ENCODE results near the gene SEMA5B.

Gene SEMA5B

GRCh38 chr3:122991236-122991985 lies 36.2 kb downstream of the SEMA5B start:
- Histone ChIP-seq H3K4me1 (ENCODE audit: insufficient read depth, low read length) (peaks cover 38% of the 10 kb centered on the region), H3K27me3 (ENCODE audit: insufficient read depth, low read length) (no peaks in the 10 kb centered on the region; the same call in 1 of the 2 replicates), H3K27ac (ENCODE audit: low read depth, low read length) (no peak overlapping the region), H3K36me3 (ENCODE audit: insufficient read depth, low read length) (no peaks in the 10 kb centered on the region), H3K4me3 (ENCODE audit: low read length) (no peak overlapping the region), H3K9ac (ENCODE audit: low read depth, low read length) (no peak overlapping the region), H3K9me3 (ENCODE audit: insufficient read depth, low read depth, low read length) (no peaks in the 10 kb centered on the region)
- whole genome bisulfite sequencing, result 92% methylated on average over 8 of the region's 8 CpGs

- no peak overlapping the region for H3K27ac ChIP-seq (ENCODE audit: low read depth, low read length)
- H3K9me3 ChIP-seq (ENCODE audit: insufficient read depth, low read depth, low read length), result no peaks in the 10 kb centered on the region
- peaks cover 52% of the 10 kb centered on the region for H3K4me1 ChIP-seq (ENCODE audit: insufficient read depth, low read length)
- H3K9ac ChIP-seq (ENCODE audit: low read depth, low read length), result no peak overlapping the region
- H3K27me3 ChIP-seq (ENCODE audit: insufficient read depth, low read length), result no peaks in the 10 kb centered on the region; the same call in 1 of the 2 replicates
- H3K4me3 ChIP-seq (ENCODE audit: low read length), result no peak overlapping the region
- 89% methylated on average over 4 of the region's 4 CpGs for WGBS
- no peaks in the 10 kb centered on the region for H3K36me3 ChIP-seq (ENCODE audit: insufficient read depth, low read length)
These were observed 37.5 kb downstream of the SEMA5B start for GRCh38 chr3:122989856-122990575.

GRCh38 chr3:122988508-122988907 lies 39.1 kb downstream of the SEMA5B start:
- WGBS, result 69% methylated on average over 5 of the region's 5 CpGs
- no peak overlapping the region for H3K9ac ChIP-seq (ENCODE audit: low read depth, low read length)
- H3K4me3 ChIP-seq (ENCODE audit: low read length), result no peak overlapping the region
- no peaks in the 10 kb centered on the region; the same call in 1 of the 2 replicates for H3K27me3 ChIP-seq (ENCODE audit: insufficient read depth, low read length)
- peaks cover 63% of the 10 kb centered on the region for H3K4me1 ChIP-seq (ENCODE audit: insufficient read depth, low read length)
- H3K36me3 ChIP-seq (ENCODE audit: insufficient read depth, low read length), result no peaks in the 10 kb centered on the region
- no peaks in the 10 kb centered on the region for H3K9me3 ChIP-seq (ENCODE audit: insufficient read depth, low read depth, low read length)
- H3K27ac ChIP-seq (ENCODE audit: low read depth, low read length), result no peak overlapping the region

GRCh38 chr3:122987736-122988319 lies 39.7 kb downstream of the SEMA5B start:
- no peaks in the 10 kb centered on the region; the same call in 1 of the 2 replicates for H3K27me3 ChIP-seq (ENCODE audit: insufficient read depth, low read length)
- 70% methylated on average over 3 of the region's 3 CpGs for WGBS

GRCh38 chr3:122987231-122987630 lies 40.3 kb downstream of the SEMA5B start:
- Histone ChIP-seq H3K9ac (ENCODE audit: low read depth, low read length) (peak overlapping the region; percentile 58), H3K27me3 (ENCODE audit: insufficient read depth, low read length) (no peaks in the 10 kb centered on the region; the same call in 1 of the 2 replicates), H3K36me3 (ENCODE audit: insufficient read depth, low read length) (no peaks in the 10 kb centered on the region), H3K4me3 (ENCODE audit: low read length) (peak overlapping the region; percentile 24; the same call in 1 of the 2 replicates), H3K4me1 (ENCODE audit: insufficient read depth, low read length) (peaks cover 66% of the 10 kb centered on the region), H3K9me3 (ENCODE audit: insufficient read depth, low read depth, low read length) (no peaks in the 10 kb centered on the region), H3K27ac (ENCODE audit: low read depth, low read length) (peak overlapping the region; percentile 87)
- 33% methylated on average over 2 of the region's 2 CpGs for WGBS

More at GRCh38 chr3:122987736-122988319, 39.7 kb downstream of the SEMA5B start:
- H3K9ac ChIP-seq (ENCODE audit: low read depth, low read length), result 0 out of 2 replicates have a peak overlapping the region, but pooled peaks have one; percentile 58
- H3K27ac ChIP-seq (ENCODE audit: low read depth, low read length), result peak overlapping the region; percentile 87; the same call in 1 of the 2 replicates
- no peaks in the 10 kb centered on the region for H3K36me3 ChIP-seq (ENCODE audit: insufficient read depth, low read length)
- no peaks in the 10 kb centered on the region for H3K9me3 ChIP-seq (ENCODE audit: insufficient read depth, low read depth, low read length)
- H3K4me1 ChIP-seq (ENCODE audit: insufficient read depth, low read length), result peaks cover 65% of the 10 kb centered on the region
- H3K4me3 ChIP-seq (ENCODE audit: low read length), result no peak overlapping the region

- peak overlapping the region; percentile 24 for H3K4me3 ChIP-seq (ENCODE audit: low read length)
- H3K4me1 ChIP-seq (ENCODE audit: insufficient read depth, low read length), result peaks cover 64% of the 10 kb centered on the region
- no peaks in the 10 kb centered on the region for H3K36me3 ChIP-seq (ENCODE audit: insufficient read depth, low read length)
- no peaks in the 10 kb centered on the region for H3K9me3 ChIP-seq (ENCODE audit: insufficient read depth, low read depth, low read length)
- no peaks in the 10 kb centered on the region; the same call in 1 of the 2 replicates for H3K27me3 ChIP-seq (ENCODE audit: insufficient read depth, low read length)
- peak overlapping the region; percentile 58 for H3K9ac ChIP-seq (ENCODE audit: low read depth, low read length)
- H3K27ac ChIP-seq (ENCODE audit: low read depth, low read length), result peak overlapping the region; percentile 87
- 13% methylated on average over 6 of the region's 6 CpGs for WGBS
These were observed 40.8 kb downstream of the SEMA5B start for GRCh38 chr3:122986693-122987179.

GRCh38 chr3:122985539-122985938 lies 42.0 kb downstream of the SEMA5B start:
- WGBS, result 23% methylated on average over 2 of the region's 4 CpGs
- 0 out of 2 replicates have a peak, but pooled peaks cover 2% of the 10 kb centered on the region for H3K27me3 ChIP-seq (ENCODE audit: insufficient read depth, low read length)
- no peak overlapping the region for H3K27ac ChIP-seq (ENCODE audit: low read depth, low read length)
- H3K4me3 ChIP-seq (ENCODE audit: low read length), result no peak overlapping the region
- H3K9ac ChIP-seq (ENCODE audit: low read depth, low read length), result no peak overlapping the region
- peaks cover 64% of the 10 kb centered on the region for H3K4me1 ChIP-seq (ENCODE audit: insufficient read depth, low read length)
- no peaks in the 10 kb centered on the region for H3K9me3 ChIP-seq (ENCODE audit: insufficient read depth, low read depth, low read length)
- no peaks in the 10 kb centered on the region for H3K36me3 ChIP-seq (ENCODE audit: insufficient read depth, low read length)

- H3K36me3 ChIP-seq (ENCODE audit: insufficient read depth, low read length), result no peaks in the 10 kb centered on the region
- no peak overlapping the region for H3K4me3 ChIP-seq (ENCODE audit: low read length)
- no peaks in the 10 kb centered on the region for H3K9me3 ChIP-seq (ENCODE audit: insufficient read depth, low read depth, low read length)
- no CpG with 5 or more reads among the region's 3 CpGs for WGBS
- H3K27ac ChIP-seq (ENCODE audit: low read depth, low read length), result no peak overlapping the region
- peaks cover 66% of the 10 kb centered on the region for H3K4me1 ChIP-seq (ENCODE audit: insufficient read depth, low read length)
- 0 out of 2 replicates have a peak, but pooled peaks cover 2% of the 10 kb centered on the region for H3K27me3 ChIP-seq (ENCODE audit: insufficient read depth, low read length)
- no peak overlapping the region for H3K9ac ChIP-seq (ENCODE audit: low read depth, low read length)
These were observed 42.9 kb downstream of the SEMA5B start for GRCh38 chr3:122984650-122985049.

GRCh38 chr3:122984007-122984406 lies 43.6 kb downstream of the SEMA5B start:
- H3K36me3 ChIP-seq (ENCODE audit: insufficient read depth, low read length), result no peaks in the 10 kb centered on the region
- H3K9ac ChIP-seq (ENCODE audit: low read depth, low read length), result no peak overlapping the region
- 0 out of 2 replicates have a peak, but pooled peaks cover 2% of the 10 kb centered on the region for H3K27me3 ChIP-seq (ENCODE audit: insufficient read depth, low read length)
- WGBS, result 43% methylated on average over 11 of the region's 11 CpGs
- H3K27ac ChIP-seq (ENCODE audit: low read depth, low read length), result no peak overlapping the region
- no peaks in the 10 kb centered on the region for H3K9me3 ChIP-seq (ENCODE audit: insufficient read depth, low read depth, low read length)
- H3K4me3 ChIP-seq (ENCODE audit: low read length), result no peak overlapping the region
- H3K4me1 ChIP-seq (ENCODE audit: insufficient read depth, low read length), result peaks cover 71% of the 10 kb centered on the region

- H3K9me3 ChIP-seq (ENCODE audit: insufficient read depth, low read depth, low read length), result no peaks in the 10 kb centered on the region
- H3K4me3 ChIP-seq (ENCODE audit: low read length), result no peak overlapping the region
- peaks cover 69% of the 10 kb centered on the region for H3K4me1 ChIP-seq (ENCODE audit: insufficient read depth, low read length)
- WGBS, result 62% methylated on average over 15 of the region's 15 CpGs
- 0 out of 2 replicates have a peak, but pooled peaks cover 2% of the 10 kb centered on the region for H3K27me3 ChIP-seq (ENCODE audit: insufficient read depth, low read length)
- H3K27ac ChIP-seq (ENCODE audit: low read depth, low read length), result no peak overlapping the region
- H3K36me3 ChIP-seq (ENCODE audit: insufficient read depth, low read length), result no peaks in the 10 kb centered on the region
- no peak overlapping the region for H3K9ac ChIP-seq (ENCODE audit: low read depth, low read length)
These were observed 45.1 kb downstream of the SEMA5B start for GRCh38 chr3:122982216-122983185.
